ENCODE measurements around the gene AHRR.
A peak's percentile ranks its signal among the peaks of the same experiment; 100 is the strongest.
"Not testable (repeated sequence)": the region's sequence is repeated elsewhere in the genome, so short reads cannot be mapped to it uniquely, and the experiment has no call there.

AHRR gene

GRCh38 chr5:378976-379742 lies 57.6 kb downstream of the AHRR start:
- no peak for DNase-seq (ENCODE audit: low spot score)

GRCh38 chr5:380701-381309 lies 59.3 kb downstream of the AHRR start:
- DNase-seq (ENCODE audit: low spot score), result no peak

DNA sequence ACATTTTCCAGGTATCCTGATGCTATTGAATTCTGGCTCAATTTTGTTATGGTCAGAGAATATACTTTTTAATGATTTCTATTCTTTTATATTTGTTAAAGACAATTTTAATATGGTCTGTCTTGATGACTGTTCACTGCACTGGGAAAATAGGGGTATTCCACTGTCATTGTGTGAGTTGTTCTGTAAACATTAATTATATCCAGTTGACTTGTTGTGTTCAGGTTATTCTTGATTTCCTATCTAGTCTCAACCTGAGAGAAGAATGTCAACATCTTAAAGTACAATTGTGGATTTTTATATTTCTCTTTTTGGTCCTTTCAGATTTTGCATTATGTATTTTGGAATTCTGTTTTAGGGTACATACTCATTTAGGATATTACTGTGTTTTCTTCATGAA lies 61.6 kb downstream of the AHRR start:
- DNase-seq (ENCODE audit: low spot score), result no peak

GRCh38 chr5:383621-384020 lies 62.1 kb downstream of the AHRR start:
- no peak for DNase-seq (ENCODE audit: low spot score)

GRCh38 chr5:384576-384975 lies 63.1 kb downstream of the AHRR start:
- not testable (repeated sequence) for DNase-seq (ENCODE audit: low spot score)

- no peak for DNase-seq (ENCODE audit: low spot score)
These were observed 63.8 kb downstream of the AHRR start for GRCh38 chr5:385321-385720.

- no peak for DNase-seq (ENCODE audit: low spot score)
These were observed 65.2 kb downstream of the AHRR start for GRCh38 chr5:386432-387341.

DNA sequence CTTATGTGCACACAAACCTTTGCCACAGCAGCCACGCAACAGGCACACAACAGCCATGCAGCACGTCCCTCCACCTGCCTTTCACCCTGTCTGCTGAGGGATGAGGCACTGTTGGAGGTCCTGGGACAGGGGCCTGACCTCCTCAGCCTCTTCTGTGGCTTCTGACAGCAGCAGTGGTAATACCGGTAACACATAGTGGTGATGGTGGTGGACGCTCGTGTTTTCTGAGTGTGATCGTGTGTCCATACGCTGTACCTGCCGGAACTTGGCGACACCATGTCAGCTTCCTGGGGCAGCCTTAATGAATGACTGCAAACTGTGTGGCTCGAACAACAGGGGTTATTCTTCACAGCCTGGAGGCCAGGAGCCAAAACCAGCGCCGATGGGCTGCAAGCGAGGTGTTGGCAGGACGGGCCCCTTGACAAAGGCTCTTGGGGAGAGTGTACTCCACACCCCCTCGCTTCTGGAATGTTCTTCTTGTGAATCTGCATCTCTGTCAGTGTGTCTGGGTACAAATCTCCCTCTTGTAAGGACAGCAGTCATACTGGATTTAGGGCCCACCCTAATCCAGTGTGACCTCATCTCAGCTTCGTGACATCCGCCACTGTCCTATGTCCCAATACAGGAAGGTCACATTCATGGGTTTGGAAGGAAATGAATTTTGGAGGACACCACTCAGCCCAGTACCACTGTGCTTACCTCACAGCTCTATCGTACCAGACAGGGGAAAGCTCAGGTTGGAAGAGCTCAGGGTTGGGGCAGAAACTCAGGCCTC lies 66.2 kb downstream of the AHRR start:
- no peak for DNase-seq (ENCODE audit: low spot score)

DNA sequence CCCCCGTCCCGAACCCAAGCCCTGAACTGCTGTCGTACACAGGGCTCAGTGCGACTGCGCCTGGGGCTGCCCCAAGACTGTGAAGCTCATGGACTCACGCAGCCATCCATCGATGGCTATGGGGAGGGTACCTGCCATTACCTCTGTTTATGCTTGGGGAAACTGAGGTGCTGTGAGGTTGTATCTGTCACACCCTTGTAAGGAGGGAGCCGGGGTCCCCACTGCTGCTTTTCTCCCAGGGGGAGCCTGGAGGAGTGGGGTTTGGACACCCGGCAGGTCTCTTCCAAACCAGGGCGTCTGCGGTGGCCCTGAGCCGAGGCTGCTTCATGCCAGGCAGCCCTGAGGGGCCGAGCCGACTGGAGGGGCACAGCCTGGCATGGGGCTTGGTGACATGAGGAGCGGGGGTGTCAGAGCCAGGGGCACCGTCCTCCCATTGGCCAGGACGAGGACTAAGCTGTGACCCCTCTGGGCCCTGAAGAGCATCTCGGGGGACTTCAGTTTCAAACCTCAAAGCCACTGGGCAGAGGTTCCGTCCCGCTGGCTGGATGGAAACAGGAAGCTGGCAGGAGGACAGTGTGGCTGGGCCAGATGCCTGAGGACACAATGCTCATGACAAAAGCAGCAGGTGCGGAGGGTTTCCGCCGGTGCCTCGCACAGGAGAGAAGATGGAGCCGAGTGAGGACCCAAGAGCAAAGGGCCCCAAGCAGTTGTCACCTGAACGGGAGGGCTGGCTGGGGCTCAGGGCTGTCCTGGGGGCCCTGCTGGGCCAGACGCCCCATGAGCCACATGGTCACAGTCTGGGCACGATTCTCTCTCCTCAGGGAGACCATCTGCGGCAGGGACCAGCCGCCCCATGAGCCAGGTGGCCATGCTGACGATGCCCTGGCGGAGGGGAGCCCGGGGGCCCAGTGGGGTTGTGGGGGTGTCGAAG lies 67.0 kb downstream of the AHRR start:
- DNase-seq (ENCODE audit: low spot score), result no peak

DNA sequence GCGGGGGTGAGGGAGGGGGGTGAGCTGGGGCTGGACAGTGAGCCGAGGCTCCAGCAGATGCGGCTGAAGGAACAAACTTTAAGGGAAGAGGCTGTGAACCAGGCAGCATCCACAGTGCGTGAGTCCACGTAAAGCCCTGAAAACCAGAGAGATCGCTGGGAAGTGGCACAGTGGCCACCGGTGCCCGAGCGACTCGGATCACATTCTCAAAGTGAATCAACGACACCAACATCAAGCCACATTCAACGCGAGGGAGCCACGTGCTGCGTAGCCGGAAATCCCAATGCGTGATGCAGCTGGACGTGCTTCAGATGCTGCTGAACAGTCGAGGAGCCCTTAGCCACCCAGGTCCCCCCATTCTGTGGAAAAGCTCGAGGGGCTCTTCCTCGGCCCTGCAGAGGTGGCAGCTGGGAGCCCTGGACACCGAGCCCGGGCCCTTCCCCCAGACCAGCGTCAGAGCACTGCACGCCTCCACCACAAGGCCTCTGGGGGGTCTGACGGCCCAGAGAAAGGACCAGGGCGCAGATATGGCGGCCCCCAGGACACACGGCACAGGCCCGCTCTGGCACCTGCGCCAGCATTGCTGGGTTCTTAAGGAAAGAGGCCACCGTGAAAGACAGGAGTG lies 67.8 kb downstream of the AHRR start:
- DNase-seq (ENCODE audit: low spot score), result no peak

DNA sequence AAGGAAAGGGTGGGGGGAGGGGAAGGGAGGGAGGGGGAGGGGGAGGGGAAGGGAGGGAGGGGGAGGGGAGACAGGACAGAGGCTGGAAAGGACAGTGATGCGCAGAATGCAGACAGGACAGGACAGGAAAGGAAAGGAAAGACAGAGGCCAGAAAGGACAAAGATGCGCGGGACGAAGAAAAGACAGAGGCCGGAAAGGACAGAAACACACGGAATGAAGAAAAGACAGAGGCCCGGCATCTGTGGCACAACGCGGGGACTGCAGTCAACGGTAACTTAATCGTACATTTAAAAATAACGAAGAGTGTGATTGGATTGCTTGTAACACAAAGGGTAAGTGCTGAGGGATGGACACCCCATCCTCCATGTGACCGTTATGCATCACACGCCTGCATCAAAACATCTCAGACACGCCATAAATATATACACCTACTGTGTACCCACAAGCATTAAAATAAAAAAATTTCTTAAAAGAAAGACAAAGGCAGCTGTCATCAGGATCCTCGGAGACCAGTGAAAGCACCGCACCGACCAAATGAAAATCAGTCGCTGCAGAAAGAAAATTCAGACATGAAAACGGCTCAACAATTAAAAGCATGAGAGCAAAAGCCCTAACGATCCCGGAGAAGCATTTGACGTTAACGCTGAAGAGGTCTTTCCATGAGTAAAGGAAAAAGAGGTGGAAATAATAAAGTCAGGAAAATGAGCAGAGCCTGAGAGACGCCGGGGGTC lies 68.5 kb downstream of the AHRR start:
- no peak for DNase-seq (ENCODE audit: low spot score)

GRCh38 chr5:390623-391491 lies 69.3 kb downstream of the AHRR start:
- no peak for DNase-seq (ENCODE audit: low spot score)

DNA sequence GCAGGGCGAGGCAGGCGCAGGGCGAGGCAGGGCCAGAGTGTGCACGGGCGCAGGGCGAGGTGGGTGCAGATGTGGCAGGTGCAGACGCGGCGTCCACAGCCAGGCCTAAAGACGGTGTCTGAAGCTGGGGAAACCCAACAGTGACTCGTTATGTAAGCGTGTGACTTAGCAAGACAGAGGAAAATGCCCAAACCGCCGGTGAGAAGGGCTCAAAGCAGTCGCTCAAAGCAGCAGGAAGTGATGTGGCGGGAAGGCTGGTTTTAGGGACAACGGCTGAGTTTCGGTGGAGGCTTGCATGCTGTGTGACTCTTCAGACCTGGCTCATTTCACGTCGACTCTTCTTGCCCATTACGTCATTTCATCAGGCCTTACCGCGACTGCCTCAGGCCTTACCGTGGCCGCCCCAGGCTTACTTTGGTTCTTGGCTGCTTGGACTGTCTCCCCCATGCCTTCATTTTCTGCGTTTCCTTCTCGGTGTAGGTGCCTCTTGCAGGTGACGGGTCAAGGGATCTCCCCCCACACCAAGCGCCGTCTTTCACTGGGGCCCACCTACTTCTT lies 71.0 kb downstream of the AHRR start:
- no peak for DNase-seq (ENCODE audit: low spot score)

GRCh38 chr5:393846-394275 lies 72.3 kb downstream of the AHRR start:
- peak; percentile 57 for DNase-seq (ENCODE audit: low spot score)

DNA sequence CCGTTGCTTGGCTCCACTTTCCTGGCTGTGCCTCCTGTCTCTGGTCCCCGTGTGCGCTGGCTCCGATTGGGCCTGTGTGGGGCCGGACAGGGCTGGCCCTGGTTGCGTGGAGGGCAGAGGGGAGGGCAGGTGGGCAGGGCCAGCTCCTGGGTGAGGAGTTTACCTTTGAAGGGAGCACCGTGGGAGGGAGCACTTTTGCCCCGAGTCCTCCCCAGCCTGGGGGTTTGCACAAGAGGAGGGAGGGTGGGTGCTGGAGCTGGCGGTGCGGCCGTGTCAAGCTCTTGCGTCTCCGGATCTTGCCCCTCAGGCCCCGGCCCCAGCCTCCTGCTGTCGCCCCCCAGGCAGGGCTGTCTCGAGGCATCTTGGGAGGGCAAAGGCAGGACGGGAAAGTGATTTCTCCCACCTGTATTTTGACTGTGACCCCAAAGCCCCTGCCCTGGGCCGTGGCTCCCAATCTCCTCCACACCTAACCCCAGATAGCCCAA lies 73.2 kb downstream of the AHRR start:
- DNase-seq (ENCODE audit: low spot score), result no peak

- DNase-seq (ENCODE audit: low spot score), result peak; percentile 89
These were observed 73.8 kb downstream of the AHRR start for GRCh38 chr5:395156-395920.

GRCh38 chr5:395921-396530 lies 74.5 kb downstream of the AHRR start:
- DNase-seq (ENCODE audit: low spot score), result no peak
